Epithelial cell of esophagus (primary cell): ENCODE results near the gene DNASE1L1.

ENCODE experiments used
- DNase-seq: peaks from one replicate; pipeline ENCODE4 v3.0.0; 2010; ENCODE audit warnings: low read depth
- H3K4me3 ChIP-seq: 2 replicates; pipeline ENCODE4 v1.5.1; 2011; ENCODE audit warnings: mild to moderate bottlenecking, low read length, control low read depth
- TF ChIP-seq, protein P1 (sequence below): IDR thresholded peaks from 2 replicates; pipeline ENCODE4 v1.5.1; 2011; ENCODE audit warnings: low read depth, mild to moderate bottlenecking, low read length, control low read depth, inconsistent platforms; ENCODE audit not compliant: insufficient read depth; ENCODE audit errors: missing control alignments

Gene DNASE1L1

DNA sequence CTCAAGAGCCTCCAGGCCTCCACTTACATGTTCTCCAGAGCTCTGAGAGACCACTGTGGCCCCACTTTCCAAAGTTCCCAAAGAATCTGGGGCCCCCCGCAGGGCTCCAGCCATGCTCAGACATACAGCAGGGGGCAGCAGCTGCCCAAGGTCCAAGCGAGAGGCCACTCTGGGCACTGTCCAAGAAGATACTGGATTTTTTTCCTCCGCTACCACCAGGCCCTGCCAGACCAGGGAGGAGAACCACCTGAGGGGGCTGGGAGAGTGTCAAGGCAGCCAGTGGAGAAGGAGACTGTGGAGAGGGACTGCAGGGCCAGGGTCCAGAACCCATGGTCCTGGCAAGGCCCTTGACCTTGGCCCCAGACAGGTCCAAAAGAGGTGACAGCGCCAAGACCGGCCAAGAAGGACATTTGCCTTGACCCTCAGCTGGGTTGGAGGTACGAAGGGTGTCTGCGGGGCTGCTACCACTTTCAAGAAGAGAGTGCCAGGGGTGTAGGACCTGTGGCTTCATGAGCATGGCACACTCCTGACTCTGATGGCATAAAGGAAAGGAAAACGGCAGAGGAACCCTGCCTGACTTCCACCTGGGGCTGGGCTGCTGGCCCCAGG lies 24.7 kb downstream of the DNASE1L1 start:
- TF ChIP-seq, protein P1, sequence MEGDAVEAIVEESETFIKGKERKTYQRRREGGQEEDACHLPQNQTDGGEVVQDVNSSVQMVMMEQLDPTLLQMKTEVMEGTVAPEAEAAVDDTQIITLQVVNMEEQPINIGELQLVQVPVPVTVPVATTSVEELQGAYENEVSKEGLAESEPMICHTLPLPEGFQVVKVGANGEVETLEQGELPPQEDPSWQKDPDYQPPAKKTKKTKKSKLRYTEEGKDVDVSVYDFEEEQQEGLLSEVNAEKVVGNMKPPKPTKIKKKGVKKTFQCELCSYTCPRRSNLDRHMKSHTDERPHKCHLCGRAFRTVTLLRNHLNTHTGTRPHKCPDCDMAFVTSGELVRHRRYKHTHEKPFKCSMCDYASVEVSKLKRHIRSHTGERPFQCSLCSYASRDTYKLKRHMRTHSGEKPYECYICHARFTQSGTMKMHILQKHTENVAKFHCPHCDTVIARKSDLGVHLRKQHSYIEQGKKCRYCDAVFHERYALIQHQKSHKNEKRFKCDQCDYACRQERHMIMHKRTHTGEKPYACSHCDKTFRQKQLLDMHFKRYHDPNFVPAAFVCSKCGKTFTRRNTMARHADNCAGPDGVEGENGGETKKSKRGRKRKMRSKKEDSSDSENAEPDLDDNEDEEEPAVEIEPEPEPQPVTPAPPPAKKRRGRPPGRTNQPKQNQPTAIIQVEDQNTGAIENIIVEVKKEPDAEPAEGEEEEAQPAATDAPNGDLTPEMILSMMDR, result no peak
- DNase-seq, result no peak

DNA sequence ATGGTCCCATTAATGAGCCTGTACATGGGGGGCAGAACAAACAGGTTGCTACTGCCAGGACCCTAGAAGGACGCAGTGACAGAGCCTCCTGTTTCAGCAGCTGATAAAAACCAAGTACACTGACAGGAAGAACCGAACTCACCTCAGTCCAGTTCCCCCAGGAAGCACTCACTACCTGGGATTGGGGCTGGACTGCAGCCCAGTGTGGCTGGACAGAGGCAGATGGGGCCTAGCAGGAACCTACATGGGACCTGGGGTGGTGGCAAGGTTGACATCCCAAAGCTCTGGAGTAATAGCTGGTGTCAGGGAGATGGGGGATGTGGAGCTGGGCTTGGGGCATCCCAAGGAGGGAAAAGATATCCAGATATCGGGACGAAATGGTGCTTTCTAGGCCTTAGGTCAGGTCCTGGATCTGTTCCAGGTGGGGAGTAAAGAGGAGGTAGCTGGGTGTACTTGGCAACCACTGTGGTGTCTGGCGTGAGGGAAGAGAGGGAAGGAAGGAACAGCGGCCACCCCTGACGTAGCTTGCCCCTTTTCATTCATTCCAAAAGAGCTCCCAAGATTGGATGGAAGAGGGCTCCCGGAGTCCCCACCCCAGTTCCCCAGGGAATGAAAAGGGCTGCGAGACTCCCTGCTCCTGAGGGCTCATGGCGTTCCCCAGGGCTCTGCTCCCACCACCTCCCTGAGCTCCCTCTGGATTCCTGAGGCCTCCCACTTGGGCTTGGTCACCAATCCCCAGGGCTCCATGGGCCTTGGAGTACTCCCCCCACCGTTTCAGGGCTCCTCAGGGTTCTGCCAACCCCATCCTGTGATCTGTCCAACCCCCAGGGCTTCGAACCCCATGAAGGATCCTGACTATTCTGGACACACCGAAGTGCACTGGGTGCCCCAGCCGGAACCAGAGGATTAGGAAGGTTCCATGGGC lies 25.4 kb downstream of the DNASE1L1 start:
- DNase-seq, result no peak
- TF ChIP-seq, protein P1, result no peak
- H3K4me3 ChIP-seq, result no peak overlapping the region

More for the DNA sequence above, 24.7 kb downstream of the DNASE1L1 start:
- H3K4me3 ChIP-seq, result no peak overlapping the region

- TF ChIP-seq, protein P1, result no peak
- no peak overlapping the region for H3K4me3 ChIP-seq
- DNase-seq, result peak; percentile 48
Observed at GRCh38 chrX:154382483-154383069, 26.5 kb downstream of the DNASE1L1 start.

GRCh38 chrX:154381271-154381670 lies 27.8 kb downstream of the DNASE1L1 start:
- TF ChIP-seq, protein P1, result no peak
- DNase-seq, result no peak

GRCh38 chrX:154380787-154381186 lies 28.3 kb downstream of the DNASE1L1 start:
- no peak for DNase-seq
- peak overlapping the region; percentile 66 for H3K4me3 ChIP-seq
- TF ChIP-seq, protein P1, result no peak

More at GRCh38 chrX:154381271-154381670, 27.8 kb downstream of the DNASE1L1 start:
- no peak overlapping the region for H3K4me3 ChIP-seq

DNA sequence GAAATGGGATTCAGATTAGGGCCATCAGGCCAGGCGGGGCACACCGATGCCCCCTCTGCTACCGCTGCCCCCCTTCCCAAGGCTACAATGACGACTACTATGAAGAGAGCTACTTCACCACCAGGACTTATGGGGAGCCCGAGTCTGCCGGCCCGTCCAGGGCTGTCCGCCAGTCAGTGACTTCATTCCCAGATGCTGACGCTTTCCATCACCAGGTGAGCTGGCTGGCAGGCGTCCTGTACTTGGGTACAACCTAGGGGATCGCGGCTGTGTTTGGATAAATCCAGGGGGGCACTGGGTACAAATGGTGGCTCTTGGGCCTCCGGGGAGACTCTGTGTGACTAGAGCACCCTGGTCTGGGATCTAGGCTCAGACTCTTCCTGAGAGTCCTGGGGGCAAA lies 28.9 kb downstream of the DNASE1L1 start:
- peak; percentile 25 for DNase-seq
- peak overlapping the region; percentile 66 for H3K4me3 ChIP-seq
- TF ChIP-seq, protein P1, result no peak
